GM06990 (cell line): ENCODE measurements around the gene SRCAP.

Experiments used
- DNase-seq: peaks from one replicate; pipeline ENCODE4 v3.0.0-alpha.2; 2011; ENCODE audit not compliant: insufficient read length; ENCODE audit errors: extremely low read depth
- H3K27me3 ChIP-seq: replicated peaks from 2 replicates; pipeline ENCODE4 v1.6.0; 2011; ENCODE audit warnings: low read length; ENCODE audit not compliant: control insufficient read depth, insufficient read depth
- H3K36me3 ChIP-seq: 2 replicates; pipeline ENCODE4 v1.5.1; 2011; ENCODE audit warnings: low read length; ENCODE audit not compliant: control insufficient read depth, insufficient read depth
- H3K4me3 ChIP-seq: replicated peaks from 2 replicates; pipeline ENCODE4 v1.5.1; 2011; ENCODE audit warnings: low read depth, mild to moderate bottlenecking, control low read depth, low read length
- CTCF ChIP-seq: IDR thresholded peaks from 2 replicates; pipeline ENCODE4 v1.5.1; 2011; ENCODE audit warnings: low read length, control low read depth, mild to moderate bottlenecking, inconsistent platforms; ENCODE audit not compliant: insufficient read depth, poor library complexity, severe bottlenecking

The SRCAP gene

GRCh38 chr16:30662449-30662848, 36.5 kb upstream of the SRCAP start:
- peaks cover 45% of the 10 kb centered on the region for H3K36me3 ChIP-seq

GRCh38 chr16:30663038-30663437, 35.9 kb upstream of the SRCAP start:
- Histone ChIP-seq H3K27me3 (no peaks in the 10 kb centered on the region), H3K36me3 (peaks cover 51% of the 10 kb centered on the region), H3K4me3 (no peak overlapping the region)
- no peak for TF ChIP-seq CTCF
- DNase-seq, result no peak

More at GRCh38 chr16:30662449-30662848, 36.5 kb upstream of the SRCAP start:
- no peak for DNase-seq
- H3K27me3 ChIP-seq, result no peaks in the 10 kb centered on the region
- no peak for TF ChIP-seq CTCF
- H3K4me3 ChIP-seq, result no peak overlapping the region

- DNase-seq, result no peak
- Histone ChIP-seq H3K36me3 (peaks cover 56% of the 10 kb centered on the region), H3K27me3 (no peaks in the 10 kb centered on the region), H3K4me3 (no peak overlapping the region)
- no peak for TF ChIP-seq CTCF
These were observed 35.2 kb upstream of the SRCAP start for GRCh38 chr16:30663820-30664219.

- H3K36me3 ChIP-seq, result peaks cover 58% of the 10 kb centered on the region
- H3K4me3 ChIP-seq, result no peak overlapping the region
- DNase-seq, result no peak
- no peaks in the 10 kb centered on the region for H3K27me3 ChIP-seq
- no peak for TF ChIP-seq CTCF
These were observed 34.3 kb upstream of the SRCAP start for GRCh38 chr16:30664616-30665109.

GRCh38 chr16:30665155-30665829, 33.7 kb upstream of the SRCAP start:
- no peak for TF ChIP-seq CTCF
- peaks cover 61% of the 10 kb centered on the region for H3K36me3 ChIP-seq
- H3K4me3 ChIP-seq, result no peak overlapping the region
- no peaks in the 10 kb centered on the region for H3K27me3 ChIP-seq
- DNase-seq, result no peak
